Lung (tissue), 12 donors: Measurements from ENCODE around the gene UTP14A. TPM values are rescaled to one million over a fixed set of nuclear protein-coding genes. Genes with fewer than 3 reads are reported as not detected.

Experiments used
- ATAC-seq: fragments of 200-7000 bp; cut with Tn5 transposase; one replicate; pipeline ENCODE4 v1.9.1; 2020; ENCODE audit warnings: moderate number of reproducible peaks; ENCODE audit not compliant: insufficient read depth, low FRiP score
- DNase-seq, 3 donors: peaks; one replicate each; pipeline ENCODE4 v3.0.0-alpha.2; 2013 to 2017
- H3K27ac ChIP-seq, 2 donors: one replicate each; pipeline ENCODE4 v1.5.1; 2013; ENCODE audit warnings: mild to moderate bottlenecking in 2 of 2, moderate library complexity in 2 of 2, control low read depth in 1 of 2, inconsistent platforms in 1 of 2, low read depth in 1 of 2, low read length in 1 of 2
- H3K27me3 ChIP-seq, 3 donors: one replicate each; pipeline ENCODE4 v1.5.1; 2013; ENCODE audit warnings: low read length in 2 of 3; ENCODE audit not compliant: control insufficient read depth in 3 of 3, insufficient read depth in 3 of 3
- H3K36me3 ChIP-seq, 4 donors: one replicate each; pipeline ENCODE4 v1.5.1; 2013; ENCODE audit warnings: low read length in 4 of 4, mild to moderate bottlenecking in 1 of 4, moderate library complexity in 1 of 4; ENCODE audit not compliant: control insufficient read depth in 4 of 4, insufficient read depth in 4 of 4
- H3K4me1 ChIP-seq, 5 donors: one replicate each; pipeline ENCODE4 v1.5.1; 2013; ENCODE audit warnings: low read length in 5 of 5, mild to moderate bottlenecking in 2 of 5, moderate library complexity in 1 of 5; ENCODE audit not compliant: control insufficient read depth in 5 of 5, insufficient read depth in 5 of 5
- H3K4me3 ChIP-seq: one replicate; pipeline ENCODE4 v1.5.1; 2013; ENCODE audit warnings: mild to moderate bottlenecking, control low read depth, moderate library complexity
- H3K9ac ChIP-seq, 2 donors: one replicate each; pipeline ENCODE4 v1.5.1; 2013; ENCODE audit warnings: low read length in 2 of 2, control low read depth in 1 of 2; ENCODE audit not compliant: insufficient read depth in 1 of 2
- H3K9me3 ChIP-seq, 4 donors: one replicate each; pipeline ENCODE4 v1.5.1; 2013; ENCODE audit warnings: low read length in 3 of 4, mild to moderate bottlenecking in 1 of 4, moderate library complexity in 1 of 4; ENCODE audit not compliant: control insufficient read depth in 4 of 4, insufficient read depth in 3 of 4
- CTCF ChIP-seq: IDR thresholded peaks from 2 replicates; pipeline ENCODE4 v1.5.1; 2012; ENCODE audit warnings: mild to moderate bottlenecking; ENCODE audit errors: control extremely low read depth, extremely low read depth
- WGBS, 2 donors: extraction: QIAGEN DNeasy Blood & Tissue Kit; methylation state at CpG; one replicate each; pipeline ENCODE4 v1.1.7; 2013; 5-methylcytosine and 5-hydroxymethylcytosine counted together
- polyA plus RNA-seq, 2 donors: library from polyadenylated mRNA; stranded (reverse); fragments of 200-250 nt; gene quantifications; one replicate each; pipeline ENCODE4 v1.2.1, GENCODE V29; 2013
- total RNA-seq, 2 donors: library from RNA; depleted of rRNA in 1 of 2; stranded (reverse); fragments of >200 nt in 1 of 2; gene quantifications; one replicate each; pipeline ENCODE4 v1.2.1, GENCODE V29; 2014 to 2021
- donor health status: control.
- donor health status: control.
- donor health status: Bipolar disorder and iron deficiency.
- donor health status: healthy.
- donor health status: DM: yes; HTN: yes; CAD: no.

Gene UTP14A
- total and polyA plus RNA-seq, 4 donors = 10.2 to 14.0 (median 12.6) TPM

DNA sequence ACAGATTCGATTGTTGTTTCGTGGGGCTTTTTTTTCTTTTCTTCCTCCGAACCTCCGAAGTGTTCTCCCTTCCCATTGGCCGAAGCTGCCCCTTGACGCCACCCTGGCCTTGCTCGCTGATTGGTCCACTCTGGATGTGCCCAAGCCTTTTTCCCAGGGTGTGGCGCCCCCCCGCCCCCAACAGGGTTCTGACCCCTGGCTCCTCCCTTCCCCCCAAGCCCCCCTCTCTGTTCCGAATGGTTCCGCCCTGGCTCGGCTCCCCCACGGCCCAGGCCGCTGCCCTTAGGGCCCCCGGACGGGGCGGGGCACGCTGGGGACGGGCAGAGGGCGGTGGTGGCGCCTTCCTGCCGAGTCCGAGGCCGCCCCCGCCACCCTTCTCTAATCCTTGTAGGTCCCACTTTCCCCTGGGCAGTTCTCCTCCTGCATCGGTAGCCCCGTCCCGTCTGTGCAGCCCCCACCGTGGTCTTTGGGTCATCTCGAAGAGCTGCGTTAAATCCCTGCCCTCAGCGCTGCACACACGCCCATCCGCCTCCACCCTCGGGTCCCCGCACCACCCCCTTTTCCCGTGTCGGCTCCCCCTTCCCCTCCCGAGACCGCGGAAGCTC lies 25.5 kb downstream of the UTP14A start:
- H3K27ac ChIP-seq = peak overlapping the region; percentile 92 to 96
- DNase-seq (peak; percentile 95 to 96 (median 96)), ATAC-seq (peak; percentile 89)
- peaks cover 0 to 2% (median 0%) of the 10 kb centered on the region in 4 donors for H3K9me3 ChIP-seq
- H3K27me3 ChIP-seq = no peaks in the 10 kb centered on the region
- 0 to 34% methylated on average over 13 to 41 of the region's 41 CpGs for WGBS, 2 donors
- H3K9ac ChIP-seq = peak overlapping the region in 1 of 2 donors; percentile 59
- TF ChIP-seq CTCF = no peak
- H3K4me3 ChIP-seq = peak overlapping the region; percentile 50
- peaks cover 0 to 10% (median 7%) of the 10 kb centered on the region in 4 donors for H3K36me3 ChIP-seq
- no peaks in the 10 kb centered on the region for H3K4me1 ChIP-seq

DNA sequence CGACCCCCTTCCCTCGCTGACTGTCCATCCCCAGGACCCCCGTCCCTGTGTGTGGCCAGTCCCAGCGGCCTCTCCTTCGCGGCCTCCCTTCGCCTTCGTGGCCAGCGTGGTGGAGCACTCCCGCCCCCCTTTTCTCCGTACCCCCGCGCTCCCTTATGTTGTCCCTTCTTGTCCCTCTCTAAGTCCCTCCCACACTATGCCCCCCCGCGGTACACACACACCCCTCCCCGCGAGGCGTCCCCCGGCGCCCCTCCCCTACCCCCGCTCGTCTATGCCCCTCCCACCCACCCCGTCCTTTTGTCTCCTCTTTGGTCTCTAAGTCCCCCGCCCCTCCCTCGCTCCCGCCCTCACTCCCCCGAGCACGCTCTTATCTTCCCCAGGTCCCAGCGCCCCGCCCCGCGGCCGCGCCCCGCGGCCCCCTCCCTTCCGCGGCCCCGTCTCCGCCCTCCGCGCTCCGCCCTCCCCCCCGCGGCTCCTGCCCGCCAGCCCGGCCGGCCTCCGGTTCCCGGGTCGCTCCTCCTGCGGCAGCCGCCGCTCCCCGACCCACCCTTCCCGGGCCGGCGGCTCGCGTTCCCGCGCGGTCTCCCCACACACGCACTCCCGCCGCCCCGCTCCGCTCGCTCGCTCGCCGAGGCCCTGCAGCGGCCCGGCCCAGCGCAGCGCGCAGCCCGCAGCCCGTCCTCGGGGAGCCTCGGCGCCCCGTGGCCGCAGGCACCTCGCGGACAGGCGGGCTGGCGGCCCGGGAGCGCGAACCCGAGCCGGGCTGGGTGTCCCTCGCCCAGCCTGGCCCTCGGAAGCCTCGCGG lies 26.3 kb downstream of the UTP14A start:
- peak overlapping the region; percentile 50 for H3K4me3 ChIP-seq
- peaks cover 0 to 6% (median 4%) of the 10 kb centered on the region in 4 donors for H3K36me3 ChIP-seq
- H3K27ac ChIP-seq = peak overlapping the region; percentile 92 to 96
- ATAC-seq = peak; percentile 76
- peaks cover 0 to 3% (median 0%) of the 10 kb centered on the region in 3 donors for H3K27me3 ChIP-seq
- H3K9ac ChIP-seq = no peak overlapping the region
- TF ChIP-seq CTCF = no peak
- DNase-seq = peak; percentile 91 to 96 (median 95)
- H3K9me3 ChIP-seq = peaks cover 0 to 2% (median 0%) of the 10 kb centered on the region in 4 donors
- H3K4me1 ChIP-seq = peaks cover 0 to 5% (median 0%) of the 10 kb centered on the region in 5 donors
- 1 to 39% methylated on average over 23 to 97 of the region's 97 CpGs for WGBS, 2 donors

DNA sequence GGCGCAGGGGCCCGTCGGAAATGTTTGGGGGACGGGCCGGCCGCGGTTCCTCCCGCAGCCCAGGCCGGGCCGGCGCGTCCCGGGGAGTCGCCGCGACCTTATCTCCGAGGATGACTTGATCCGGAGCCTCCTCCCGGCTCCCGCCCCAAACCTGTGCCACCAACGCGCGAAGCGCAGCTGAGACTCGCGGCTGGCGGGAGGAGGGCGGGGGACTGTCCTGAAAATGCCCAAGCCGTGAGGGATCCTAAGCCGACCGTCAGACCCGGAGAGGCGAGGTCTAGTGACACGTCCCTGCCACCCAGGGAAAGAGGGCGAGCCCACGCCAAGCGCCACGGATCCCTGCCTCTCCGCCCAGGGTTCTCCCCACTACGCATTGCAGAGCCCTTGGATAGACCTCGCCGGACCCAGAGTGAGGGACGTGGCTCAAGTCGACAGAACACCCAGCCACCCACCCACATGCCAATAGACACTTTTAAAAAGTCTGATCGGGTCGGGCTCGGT lies 26.9 kb downstream of the UTP14A start:
- Histone ChIP-seq H3K36me3 (peaks cover 0 to 6% (median 3%) of the 10 kb centered on the region in 4 donors), H3K4me1 (peaks cover 0 to 5% (median 0%) of the 10 kb centered on the region in 5 donors), H3K27me3 (peaks cover 0 to 3% (median 0%) of the 10 kb centered on the region in 3 donors), H3K9me3 (peaks cover 0 to 2% (median 0%) of the 10 kb centered on the region in 4 donors), H3K27ac (peak overlapping the region in 1 of 2 donors; percentile 85), H3K4me3 (no peak overlapping the region), H3K9ac (no peak overlapping the region)
- 11 to 47% methylated on average over 25 to 47 of the region's 47 CpGs for whole genome bisulfite sequencing, 2 donors
- ATAC-seq = no peak
- no peak for TF ChIP-seq CTCF
- peak in 2 of 3 donors; percentile 11 to 26 for DNase-seq
